ENCODE results near the gene TMEM18. TPM values are rescaled to one million over a fixed set of nuclear protein-coding genes. Genes with fewer than 3 reads are reported as not detected.

TMEM18 gene
- total RNA-seq, 4 donors from 2014 or later, result 17.8 to 27.3 (median 21.5) TPM

DNA sequence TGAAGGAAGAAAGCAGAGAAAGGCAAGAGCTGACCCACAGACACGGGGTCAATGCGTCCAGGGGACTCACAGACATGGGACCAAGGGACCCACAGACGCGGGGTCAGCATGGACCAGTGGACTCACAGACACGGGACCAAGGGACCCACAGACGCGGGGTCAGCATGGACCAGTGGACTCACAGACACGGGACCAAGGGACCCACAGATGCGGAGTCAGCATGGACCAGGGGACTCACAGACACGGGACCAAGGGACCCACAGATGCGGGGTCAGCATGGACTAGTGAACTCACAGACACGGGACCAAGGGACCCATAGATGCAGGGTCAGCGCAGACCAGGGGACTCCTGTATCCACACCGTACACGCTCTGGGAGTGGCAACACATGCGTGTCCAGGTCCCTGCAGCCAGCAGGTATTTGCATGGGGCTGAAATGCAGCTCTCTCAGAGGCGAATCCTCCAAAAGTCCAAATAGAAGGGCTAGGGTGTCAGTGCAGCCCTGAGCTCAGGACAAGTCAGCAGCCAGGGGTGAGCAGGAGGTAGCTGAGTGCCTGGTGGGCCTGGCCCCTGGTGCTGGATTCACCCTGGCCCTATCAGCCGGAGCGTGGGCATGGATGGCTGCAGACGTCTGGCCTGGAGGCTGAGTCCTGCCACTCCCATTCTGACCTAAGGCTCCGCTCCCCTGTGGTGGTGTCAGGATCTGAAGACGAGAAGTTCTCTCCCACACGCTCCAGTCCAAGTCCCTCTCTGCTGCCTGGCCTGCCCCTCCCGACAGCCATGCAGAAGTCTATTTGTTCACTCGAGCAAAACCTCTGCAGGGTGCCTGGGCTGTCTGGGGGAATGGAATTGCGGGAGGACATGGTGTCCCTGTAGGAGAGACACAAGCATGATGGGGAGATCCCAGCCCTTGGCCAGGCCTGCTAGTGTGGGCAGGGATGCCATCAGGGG lies 28.5 kb downstream of the TMEM18 start:
- ATAC-seq (ENCODE audit: low FRiP score) (no peak), DNase-seq (ENCODE audit: low spot score) (no peak)
- TF ChIP-seq CTCF (IDR thresholded peaks at IDR 0.05), result no peak

DNA sequence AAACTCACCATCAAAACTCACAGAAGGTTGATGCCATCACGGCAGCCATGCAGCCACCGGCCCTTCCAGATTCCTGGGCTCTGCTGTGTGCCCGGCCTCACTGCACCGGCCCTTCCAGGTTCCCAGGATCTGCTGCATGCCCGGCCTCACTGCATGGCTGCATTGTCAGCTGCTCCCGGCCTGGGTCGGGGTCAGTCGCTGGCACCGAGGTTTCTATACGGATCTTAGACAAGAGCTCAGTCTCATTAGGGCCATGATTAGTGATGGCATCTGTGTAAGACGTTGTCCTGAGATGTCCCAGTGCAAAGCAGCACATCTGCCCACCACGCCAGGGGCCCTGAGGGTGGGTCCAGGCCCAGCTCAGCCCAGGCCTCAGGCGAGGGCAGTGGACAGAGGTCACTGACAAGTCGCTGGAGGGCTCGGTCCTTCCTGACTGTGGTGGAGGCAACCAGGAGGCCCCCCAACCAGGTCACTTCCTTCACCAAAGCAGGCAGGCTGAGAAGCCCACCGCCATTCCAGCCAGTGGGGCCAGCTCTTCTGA lies 29.4 kb downstream of the TMEM18 start:
- ATAC-seq (ENCODE audit: low FRiP score), result no peak
- no peak for TF ChIP-seq CTCF (IDR thresholded peaks at IDR 0.05)
- no peak for DNase-seq (ENCODE audit: low spot score)

GRCh38 chr2:647003-647560 lies 30.1 kb downstream of the TMEM18 start:
- ATAC-seq (ENCODE audit: low FRiP score) (no peak), DNase-seq (ENCODE audit: low spot score) (no peak)
- no peak for TF ChIP-seq CTCF (IDR thresholded peaks at IDR 0.05)

- ATAC-seq (ENCODE audit: low FRiP score), result no peak
- no peak for TF ChIP-seq CTCF (IDR thresholded peaks at IDR 0.05)
- DNase-seq (ENCODE audit: low spot score), result no peak
Observed at GRCh38 chr2:644871-645270, 32.3 kb downstream of the TMEM18 start.

DNA sequence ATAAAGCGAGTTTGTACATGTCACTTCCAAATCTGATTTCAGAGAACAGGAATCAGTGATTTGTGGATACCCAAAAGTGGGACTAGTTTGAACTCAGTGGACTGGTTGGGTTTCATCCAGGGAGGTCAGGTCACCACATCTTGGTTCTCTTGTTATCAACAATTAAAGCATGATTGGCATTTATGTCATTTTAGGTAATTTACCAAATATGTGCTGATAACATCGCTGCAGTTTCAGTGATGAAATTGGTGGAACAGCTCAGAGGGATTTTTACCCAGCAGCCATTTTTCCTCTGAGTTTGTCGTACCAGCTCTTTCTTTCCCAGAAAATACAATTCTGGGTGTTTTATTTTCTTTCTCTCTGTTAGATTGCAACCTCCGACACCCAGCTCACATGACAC lies 33.4 kb downstream of the TMEM18 start:
- no peak for TF ChIP-seq CTCF (IDR thresholded peaks at IDR 0.05)
- ATAC-seq (ENCODE audit: low FRiP score) (no peak), DNase-seq (ENCODE audit: low spot score) (no peak)

GRCh38 chr2:643334-643733 lies 33.9 kb downstream of the TMEM18 start:
- DNase-seq (ENCODE audit: low spot score), result no peak
- TF ChIP-seq CTCF (IDR thresholded peaks at IDR 0.05), result no peak
- no peak for ATAC-seq (ENCODE audit: low FRiP score)

All from omental fat pad (tissue), 4 donors.